Measurements from ENCODE around the gene ABCF2.

The ABCF2 gene

DNA sequence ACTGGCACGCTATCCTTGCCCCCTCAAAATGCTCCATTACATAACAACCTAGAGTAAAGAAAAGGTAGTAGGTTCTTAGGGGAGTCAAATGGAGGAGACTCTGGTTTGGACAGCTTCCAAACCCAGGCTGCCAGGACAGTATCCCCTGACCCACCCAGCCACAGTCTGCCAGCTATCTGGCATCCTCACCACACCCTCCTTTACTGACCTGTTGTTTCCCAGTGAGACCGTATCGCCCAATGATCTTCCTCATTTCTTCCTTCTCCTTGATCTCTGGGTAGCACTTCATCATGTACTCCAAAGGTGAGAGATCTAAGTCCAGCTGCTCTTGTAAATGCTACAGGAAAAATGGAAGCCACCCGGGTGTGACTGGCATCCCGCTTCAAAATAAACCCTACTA lies 11.6 kb downstream of the ABCF2 start:
- no peak for DNase-seq

DNA sequence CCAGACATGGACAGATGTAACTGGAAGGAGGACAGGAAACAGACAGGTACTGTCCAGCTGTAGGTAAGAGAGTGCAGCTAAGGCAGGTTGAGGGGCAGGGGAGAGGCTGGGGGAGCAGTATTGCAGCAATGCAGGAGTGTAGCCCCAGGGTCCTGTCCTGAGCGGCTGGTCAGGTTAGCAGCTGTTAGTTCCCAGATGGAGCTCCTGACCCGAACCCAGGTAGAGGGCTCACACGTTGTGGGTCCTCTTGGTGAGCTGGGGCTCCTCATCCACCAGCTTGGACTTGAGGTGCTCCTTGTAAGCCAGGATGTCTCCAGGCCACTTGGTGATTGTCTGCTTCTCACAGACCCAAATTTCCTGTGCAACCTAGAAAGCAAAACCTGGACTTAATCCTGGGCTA lies 13.2 kb downstream of the ABCF2 start:
- no peak for DNase-seq

DNA sequence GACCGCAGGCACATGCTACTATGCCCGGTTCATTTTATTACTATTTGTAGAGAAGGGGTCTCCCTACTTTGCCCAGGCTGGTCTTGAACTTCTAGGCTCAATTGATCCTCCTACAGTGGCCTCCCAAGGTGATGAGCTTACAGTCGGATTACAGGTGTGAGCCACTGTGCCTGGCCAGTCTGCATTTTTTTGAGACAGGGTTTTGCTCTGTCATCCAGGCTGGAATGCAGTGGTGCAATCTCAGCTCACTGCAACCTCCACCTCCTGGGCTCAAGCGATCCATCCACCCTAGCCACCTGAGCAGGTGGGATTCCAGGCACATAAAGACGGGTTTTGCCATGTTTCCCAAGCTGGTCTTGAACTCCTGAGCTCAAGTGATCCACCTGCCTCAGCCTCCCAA lies 14.4 kb downstream of the ABCF2 start:
- DNase-seq: no peak

DNA sequence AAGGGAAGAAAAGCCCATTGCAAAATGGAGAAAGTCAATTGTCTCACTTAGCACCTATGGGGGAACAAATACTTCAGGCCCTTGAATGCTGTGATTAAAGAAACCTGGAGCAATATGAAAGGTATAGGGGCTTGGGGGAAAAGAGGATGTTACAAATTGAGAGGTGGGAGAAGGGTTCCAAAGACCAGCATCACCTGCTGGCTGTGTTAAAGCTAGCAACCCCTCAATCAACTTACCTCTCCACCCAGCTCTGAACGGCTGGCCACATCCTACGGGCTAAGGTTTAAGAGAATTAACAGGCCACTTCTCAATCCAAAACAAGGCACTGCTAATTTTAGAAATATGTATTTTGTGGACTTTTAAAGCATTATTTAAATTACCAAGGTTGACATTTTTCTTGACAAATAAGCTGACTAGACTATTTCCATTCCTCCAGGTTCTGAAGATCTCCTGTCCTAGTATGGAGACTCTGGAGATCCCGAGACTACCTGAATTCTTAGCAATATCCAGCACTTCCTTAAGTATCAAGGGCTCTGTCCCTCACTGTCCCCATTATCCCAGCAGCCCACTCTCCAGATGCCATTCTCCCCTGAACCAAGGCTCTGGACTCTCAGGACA lies 15.7 kb downstream of the ABCF2 start:
- DNase-seq: no peak

DNA sequence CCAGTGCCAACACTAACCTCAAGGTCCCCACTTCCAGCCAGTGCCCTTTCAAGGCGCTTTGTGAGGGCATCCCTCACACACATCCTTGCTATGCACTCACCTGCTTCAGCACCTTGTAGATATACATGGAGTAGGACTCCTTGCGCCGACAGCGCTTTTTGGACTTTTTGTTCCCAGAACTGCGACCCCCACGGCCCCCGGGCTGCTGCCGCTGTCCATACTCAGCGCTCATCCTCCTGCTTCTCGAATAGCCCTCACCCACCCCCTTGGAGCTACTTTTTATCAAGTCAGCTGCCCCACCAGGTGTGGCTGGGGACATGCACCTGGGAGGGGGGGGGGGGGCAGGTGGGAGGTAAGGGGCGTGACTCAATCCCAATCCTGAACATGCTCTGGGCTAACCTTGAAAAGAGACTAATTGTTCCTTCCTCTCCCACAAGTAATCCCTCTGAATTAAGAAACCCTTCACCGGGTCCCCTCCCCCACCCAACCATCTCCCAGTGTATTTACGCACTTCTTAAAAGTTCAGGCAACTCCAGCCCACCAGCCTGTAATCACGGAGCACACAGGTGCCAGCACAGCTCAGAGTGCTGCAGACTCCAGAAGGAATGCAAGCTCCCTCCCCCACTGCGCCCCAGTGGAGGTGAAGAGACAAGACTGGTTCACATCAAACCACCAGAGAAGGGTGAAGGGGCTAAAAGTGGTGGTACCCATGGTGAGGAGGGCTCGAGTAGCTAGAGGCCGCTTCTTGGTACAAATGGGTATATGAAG lies 16.7 kb downstream of the ABCF2 start, which contains the start of gene H2BK1:
H2BK1 (minus strand) TSS at position 402 of the 768 bp plus-strand sequence; CDS start at position 232, 170 bp downstream.
- DNase-seq: no peak

DNA sequence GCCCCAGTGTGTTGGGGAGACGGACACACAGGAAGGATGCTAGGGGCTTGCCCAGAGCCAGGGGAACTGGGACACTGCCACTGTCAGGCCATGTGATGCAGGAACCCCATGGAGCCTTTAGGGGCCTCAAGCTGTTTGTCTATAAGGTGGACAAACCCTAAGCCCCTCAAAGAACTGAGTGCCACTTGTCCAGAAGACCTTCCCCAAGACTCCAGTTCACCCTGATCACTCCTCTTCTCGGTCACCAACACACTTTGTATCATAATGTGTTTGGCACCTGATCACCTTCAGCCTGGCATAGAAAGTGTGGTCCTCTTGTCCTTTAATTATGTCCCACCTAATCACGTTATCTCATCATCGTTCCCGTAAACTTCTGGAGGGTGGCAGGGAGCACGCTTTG lies 17.4 kb downstream of the ABCF2 start:
- no peak for DNase-seq

DNA sequence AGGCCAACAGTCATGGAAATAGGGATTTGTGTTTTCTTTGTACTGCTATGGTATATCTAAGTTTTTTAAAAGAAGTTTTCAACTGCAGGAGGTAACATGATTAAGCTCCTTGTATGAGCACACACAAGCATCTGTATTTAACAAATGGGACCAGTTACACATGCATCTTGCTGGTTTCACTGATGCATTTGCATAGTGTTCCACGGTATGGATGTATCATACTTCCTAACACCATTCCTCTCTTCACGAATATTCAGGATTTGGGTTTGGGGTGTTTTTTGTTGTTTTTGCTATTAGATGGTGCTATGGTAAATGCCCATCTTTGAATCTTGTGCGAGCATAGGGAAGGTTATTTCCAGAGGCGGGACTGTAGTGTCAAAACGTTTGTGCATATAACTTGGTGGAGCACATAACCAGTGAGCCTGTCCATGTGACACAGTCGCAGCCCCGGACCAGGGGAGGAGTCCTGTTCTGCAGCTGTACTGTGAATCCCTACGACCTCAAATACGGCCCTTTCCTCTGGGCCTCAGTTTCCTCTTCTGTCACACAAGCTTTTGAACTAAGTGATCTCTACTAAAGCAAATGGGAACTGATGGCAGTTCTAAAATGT lies 18.6 kb downstream of the ABCF2 start:
- no peak for DNase-seq

DNA sequence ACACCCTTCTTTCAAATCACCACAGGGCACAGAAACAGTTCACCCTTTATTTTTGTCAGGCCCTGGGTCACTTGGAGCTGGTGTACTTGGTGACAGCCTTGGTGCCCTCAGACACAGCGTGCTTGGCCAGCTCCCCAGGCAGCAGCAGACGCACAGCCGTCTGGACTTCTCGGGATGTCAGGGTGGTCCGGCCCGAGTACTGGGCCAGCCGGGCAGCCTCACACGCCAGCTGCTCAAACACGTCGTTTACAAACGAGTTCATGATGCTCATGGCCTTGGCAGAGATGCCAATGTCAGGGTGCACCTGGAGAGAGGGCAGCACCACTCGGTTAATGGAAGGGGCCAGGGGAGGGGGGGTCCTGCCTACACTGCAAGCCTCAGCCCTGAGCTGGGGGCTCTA lies 19.2 kb downstream of the ABCF2 start:
- DNase-seq: no peak

DNA sequence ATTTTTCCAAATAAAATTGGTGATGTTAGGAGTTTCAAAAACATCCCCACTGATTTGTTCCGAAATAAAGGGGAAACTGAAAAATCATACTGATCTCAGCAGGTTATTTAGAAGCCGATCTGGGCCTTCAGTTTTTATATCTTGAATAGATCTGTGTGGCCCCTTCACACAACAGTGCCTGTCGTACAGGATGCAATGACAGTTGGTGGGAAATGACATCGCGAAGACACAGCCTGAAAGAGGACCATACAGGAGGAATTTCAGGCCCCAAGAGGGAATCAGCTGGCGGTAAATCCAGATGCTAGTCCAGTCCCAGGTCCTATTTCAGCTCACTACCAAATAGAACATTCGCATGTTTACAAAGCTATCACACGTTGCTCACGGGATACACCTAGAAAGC lies 19.7 kb downstream of the ABCF2 start:
- no peak for DNase-seq

DNA sequence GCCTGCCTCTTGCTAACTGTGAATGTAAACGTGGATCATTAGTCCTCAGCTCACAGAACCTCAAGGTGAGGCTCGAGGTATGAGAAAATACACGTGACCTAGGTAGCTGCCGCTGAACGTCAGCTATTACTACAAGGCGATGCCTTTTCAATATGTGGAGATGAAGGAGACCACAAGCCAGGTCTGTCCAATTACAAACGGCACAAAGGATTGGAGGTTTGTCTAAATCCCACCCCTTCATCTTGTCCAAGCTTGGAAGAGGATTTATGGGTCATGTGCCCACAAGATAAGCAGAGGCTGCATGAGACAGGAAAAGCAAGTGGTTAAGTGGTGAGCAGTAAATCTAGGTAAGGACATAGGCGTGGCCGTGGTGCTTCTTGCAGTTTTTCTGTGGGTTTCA lies 20.1 kb downstream of the ABCF2 start:
- peak in 1 of 6 experiments; percentile 54 for DNase-seq

DNA sequence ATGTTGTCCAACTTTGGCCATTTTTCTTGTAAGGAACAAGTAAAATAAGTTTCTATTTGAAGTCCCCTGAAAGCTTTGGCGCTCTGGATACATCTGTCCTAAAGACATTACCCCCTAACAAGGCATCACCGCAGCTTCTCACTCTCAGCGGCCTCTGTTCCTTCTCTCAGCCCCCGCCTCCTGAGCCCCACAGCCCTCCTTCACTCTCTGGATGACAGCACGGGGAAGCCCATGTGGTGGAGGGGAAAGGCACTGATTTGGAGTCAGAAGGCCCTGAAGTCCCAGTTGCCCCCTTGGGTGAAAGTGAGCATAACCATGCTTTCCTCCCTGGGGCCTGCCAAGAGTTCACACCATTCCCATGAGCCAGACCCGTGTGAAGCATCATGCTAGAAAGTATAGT lies 21.3 kb downstream of the ABCF2 start:
- no peak for DNase-seq

DNA sequence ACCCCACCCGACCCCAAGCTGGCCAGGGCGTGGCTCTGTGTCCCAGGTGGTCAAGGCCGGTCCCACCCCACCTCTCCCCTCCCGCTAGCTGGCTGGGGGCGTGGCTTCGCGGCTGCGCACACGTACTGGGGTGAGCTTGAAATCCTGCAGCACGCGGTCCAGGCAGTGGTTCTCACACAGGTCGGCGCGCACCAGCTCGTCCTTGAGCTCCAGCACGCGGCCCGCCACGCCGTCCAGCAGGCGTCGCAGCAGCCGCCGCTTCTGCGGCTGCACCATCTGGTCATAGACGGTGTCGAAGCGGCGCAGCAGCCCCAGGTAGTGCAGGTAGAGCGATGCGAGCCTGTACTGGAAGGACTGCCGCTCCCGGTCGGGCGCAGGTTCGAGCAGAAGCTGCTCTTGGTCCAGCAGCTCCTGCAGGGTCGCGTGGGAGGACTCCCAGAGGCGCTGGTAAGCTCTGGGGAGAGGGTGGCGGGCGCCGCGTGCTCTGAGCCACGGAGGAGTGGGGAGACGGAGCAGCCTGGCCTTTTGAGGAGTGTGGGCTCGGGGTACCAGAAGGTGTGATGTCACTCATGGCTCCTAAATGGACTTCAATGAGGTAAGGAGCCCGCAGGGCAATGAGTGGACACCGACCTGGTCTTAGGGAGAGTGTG lies 22.5 kb downstream of the ABCF2 start:
- DNase-seq: no peak

DNA sequence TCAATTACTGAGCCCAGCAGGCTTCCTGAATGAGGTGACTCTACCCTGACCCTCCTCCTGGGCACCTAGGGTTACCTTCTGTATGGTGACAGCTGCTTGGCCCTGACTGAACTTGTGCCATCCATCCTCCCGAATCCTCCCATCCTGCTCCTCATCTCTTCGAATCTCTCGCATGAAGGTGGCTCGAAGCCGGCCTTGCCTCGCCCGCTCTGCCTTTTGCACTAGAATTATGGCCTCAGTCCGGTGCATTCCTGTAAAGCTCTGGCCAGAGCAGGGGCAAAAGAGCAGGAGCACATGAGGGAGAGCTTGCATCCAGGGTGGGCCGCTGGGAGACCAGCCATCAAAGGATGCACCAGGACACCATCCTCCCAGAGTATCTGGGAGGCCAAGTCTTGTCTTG lies 24.2 kb downstream of the ABCF2 start:
- DNase-seq: no peak

DNA sequence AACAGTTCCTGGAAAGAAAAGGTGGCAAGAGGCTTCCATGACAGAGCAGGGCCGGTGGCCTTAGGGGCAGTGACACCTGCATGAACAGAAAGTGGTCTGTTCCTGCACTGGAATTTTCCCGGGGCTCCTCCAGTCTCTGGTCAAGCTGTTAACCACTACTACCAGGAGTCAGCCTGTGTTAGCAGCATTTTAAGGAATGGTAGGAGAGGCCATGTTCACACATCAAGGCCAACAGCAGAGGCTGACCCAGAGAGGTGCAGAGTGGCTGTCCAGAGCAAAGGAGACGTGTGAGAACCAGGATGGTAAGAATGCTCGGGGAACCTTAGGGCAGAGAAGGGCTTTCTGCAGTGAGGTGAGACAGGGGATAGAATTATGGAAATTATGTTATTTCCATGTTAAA lies 25.3 kb downstream of the ABCF2 start:
- no peak for DNase-seq

DNA sequence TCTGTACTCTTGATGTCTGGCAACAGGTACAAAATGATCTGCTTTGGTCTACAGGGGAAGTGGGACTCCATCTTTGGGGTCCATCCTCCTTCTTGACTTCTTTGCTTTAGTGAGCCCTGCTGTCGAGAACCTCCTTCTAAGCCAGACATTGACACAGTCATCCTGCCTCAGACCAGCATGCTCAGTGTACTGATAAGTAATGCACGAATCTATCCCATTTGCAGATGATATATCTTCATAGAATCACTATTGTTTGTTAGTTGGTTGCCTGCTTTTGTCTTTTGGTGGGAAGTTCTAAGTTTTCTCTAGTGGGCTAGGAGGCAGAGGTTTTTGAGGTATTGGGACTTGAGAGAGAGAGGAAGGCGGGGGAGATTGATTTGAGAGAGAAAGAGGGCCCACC lies 25.7 kb downstream of the ABCF2 start:
- no peak for DNase-seq

DNA sequence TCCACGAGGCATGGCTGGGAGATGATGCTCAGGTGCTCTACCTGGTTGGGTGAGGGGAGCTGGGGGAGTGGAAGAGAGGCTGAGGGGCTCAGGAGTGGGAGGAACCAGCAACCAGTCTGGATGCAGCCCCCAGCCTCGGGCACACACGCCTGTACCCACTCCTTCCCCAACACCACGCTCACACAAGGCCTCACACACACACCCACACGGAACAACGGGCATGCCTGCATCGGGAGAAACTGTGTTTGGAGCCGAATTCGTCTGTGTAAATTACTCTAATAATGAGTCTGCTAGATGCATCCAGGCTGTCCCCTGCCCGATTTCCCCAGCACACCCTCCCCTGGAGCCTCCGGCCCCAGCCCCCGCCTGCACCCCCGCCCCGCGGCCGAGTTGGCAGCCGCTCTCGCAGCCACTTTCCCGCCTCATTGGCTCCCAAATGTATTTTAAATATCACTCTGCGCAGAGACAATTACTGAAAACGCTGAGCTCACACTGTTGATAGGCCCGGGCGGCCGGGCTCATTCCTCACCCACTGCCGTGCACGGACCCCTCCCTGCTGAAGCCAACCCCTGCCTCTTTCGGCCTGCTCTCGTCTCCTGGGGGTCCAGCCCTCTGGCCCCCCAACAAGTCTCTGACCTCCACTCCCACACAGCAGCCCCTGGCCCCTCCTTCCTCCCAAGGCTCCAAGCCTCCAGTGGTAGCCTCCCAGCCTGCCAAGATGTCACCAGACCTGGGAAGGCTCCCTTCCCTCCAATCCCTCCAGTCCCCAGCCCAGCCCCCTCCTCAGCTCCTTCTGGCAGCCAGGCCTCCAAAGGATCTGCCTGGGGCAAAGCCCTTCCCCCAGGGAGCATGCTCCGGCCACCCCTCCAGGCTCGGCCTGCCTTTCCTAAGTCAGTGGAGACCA lies 27.8 kb downstream of the ABCF2 start:
- no peak for DNase-seq

DNA sequence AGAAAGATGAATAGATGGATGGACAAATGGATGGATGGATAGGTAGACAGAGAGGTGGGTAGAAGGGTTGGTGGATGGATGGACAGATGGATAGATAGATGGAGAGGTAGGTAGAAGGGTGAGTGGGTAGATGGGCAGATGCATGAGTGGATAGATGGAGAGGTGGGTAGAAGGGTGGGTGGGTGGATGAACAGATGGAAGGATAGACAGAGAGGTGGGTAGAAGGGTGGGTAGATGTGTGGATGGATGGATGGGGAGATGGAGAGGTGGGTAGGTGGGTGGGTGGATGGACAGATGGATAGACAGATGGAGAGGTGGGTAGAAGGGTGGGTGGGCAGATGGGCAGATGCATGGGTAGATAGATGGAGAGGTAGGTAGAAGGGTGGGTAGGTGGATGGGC lies 29.1 kb downstream of the ABCF2 start:
- DNase-seq: no peak

DNA sequence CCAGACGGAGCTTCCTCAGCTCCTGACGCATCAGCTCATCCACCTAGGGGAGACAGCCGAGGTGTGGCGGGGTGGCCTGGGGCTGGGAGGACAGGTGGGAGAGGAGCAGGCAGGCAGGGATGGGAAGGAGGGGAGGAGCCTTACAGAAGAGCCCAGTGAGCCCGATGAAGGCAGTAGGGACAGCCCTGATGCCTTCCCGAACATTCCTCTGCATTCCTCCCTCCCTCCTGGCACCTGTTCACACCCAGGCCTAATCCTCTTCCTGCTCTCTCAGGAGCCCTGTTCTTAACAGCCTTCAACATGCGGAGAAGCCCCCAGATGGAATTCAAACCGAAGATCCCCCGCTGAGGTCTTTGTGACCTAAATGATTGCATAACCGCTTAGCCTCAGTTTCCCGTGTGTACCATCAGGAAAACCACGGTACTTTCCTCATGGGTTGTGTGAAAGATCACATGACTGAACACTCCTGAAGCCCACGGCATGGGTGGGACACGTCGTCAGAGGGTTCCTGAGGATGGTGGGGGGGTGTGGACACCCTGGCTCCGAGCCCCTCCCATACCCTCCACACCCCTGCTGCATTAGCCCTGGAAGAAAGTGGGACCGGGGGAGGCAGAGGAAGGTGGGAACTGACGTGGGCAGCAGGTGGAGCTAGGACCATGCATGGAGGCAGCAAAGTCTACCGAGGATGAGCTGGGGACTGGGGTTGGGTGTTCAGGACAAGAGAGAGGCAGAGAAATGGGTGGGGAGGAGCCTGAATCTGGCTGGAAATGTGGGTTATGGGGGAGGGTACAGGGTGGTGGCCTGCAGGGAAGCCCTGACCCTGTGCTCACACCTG lies 31.2 kb downstream of the ABCF2 start:
- no peak for DNase-seq

DNA sequence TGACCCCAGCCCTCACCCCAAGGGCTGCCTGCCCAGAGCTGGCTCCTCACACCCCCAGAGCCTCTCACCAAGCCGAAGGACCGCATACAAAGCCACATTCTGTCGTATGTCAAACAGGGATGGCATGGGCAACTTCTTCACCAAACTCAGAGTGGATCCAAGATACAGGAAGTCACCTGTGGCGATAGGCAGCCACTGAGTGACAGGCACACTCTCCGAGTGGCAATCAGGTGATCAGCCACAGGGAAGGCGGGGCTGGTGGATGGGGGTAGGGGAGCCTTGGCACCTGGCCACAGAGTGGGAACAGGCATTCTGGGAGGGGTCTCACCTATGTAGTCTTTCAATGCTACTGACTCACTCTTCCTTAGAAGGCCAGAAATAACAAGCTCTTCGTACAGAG lies 32.8 kb downstream of the ABCF2 start:
- no peak for DNase-seq

DNA sequence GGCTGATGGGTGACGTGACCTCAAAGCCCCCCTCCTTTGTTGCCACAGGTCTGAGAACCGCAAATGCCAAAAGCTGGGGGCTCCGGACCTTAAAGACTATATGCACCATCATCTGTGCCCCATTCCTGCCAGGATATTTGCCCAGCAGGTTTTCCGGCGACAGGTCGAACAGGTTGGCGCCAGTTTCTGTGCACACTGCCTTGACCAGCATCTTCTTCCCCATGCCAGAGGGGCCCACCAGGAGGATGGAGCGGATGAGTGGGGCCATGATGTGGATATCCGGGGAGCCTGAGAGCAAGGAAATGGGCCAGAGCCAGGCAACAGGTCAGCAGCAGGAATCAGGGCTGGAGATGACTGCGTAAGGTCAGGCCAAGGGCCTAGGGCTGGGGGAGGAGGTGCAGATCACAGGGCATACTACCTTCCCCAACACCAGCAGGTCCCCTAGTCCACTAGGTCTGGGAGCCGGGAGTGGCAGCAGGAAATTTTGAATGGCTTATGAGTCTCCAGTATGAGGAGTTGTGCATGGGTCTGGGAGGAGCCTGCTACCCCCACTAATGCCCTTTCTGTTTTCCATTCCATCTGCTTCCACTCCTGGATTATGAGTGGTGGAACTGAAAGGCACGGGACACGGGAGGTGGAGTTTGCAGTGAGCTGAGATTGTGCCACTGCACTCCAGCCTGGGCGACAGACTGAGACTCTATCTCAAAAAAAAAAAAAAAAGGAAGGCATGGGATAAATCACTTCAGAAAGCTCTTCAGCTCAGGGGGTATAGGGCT lies 33.6 kb downstream of the ABCF2 start:
- DNase-seq: no peak

DNA sequence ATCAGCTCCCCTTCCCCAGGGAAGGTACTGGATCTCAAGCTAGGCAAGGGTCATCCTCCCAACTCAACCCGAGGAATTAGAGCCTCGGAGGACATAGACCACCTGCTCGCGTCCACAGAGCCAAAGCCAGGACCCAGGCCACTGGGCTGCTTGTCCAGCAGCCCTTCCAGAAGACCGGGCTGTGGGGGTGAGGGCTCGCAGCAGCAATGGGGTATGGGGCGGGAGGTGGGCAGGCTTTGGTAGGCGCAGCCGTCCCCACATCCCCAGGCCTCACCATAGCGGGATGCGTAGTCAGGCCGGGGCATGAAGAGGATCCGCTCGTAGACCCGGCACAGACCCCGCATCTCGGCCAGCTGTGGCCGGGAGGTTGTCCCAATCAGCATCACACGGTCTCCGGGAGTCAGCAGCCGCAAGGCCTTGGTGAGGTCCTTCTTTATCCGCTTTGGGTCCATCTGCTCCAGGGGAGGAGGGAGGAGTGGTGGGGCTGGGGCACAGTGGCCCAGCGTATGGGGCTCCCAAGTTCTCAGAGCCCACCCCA lies 34.9 kb downstream of the ABCF2 start:
- no peak for DNase-seq
